ENCODE measurements around the gene CADM1. TPM values are rescaled to one million over a fixed set of nuclear protein-coding genes. Genes with fewer than 3 reads are reported as not detected.

Gene CADM1
- total and polyA plus RNA-seq, 10 of the 15 experiments (the other 5 are each of a cell fraction or from before 2014, with no cell fraction given) = 0.03 to 0.48 (median 0.15) TPM; not detected in 3

DNA sequence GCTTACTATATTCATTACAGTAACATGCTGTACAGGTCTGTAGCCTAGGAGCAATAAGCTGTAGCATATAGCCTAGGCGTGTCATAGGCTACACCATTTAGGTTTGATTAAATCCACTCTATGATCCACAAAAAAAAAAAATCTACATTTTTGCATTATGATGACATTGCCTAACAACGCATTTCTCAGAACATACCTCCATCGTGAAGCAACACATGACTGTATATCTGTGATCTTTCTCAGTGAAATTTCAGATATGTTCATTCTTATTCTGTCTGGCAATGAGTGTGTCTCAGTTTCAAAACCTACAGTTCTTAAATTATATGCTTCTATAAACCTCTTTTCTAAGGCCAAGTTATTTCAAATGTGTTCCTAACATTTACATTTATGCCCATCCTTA is 140.3 kb downstream of the CADM1 start:
- no peaks in the 10 kb centered on the region for H3K9me3 ChIP-seq (replicated peaks; ENCODE audit: control insufficient read depth, insufficient read depth, low read length)
- in situ Hi-C loops (cut with MboI) (no loop called here), intact Hi-C loops (cut with micrococcal nuclease; ENCODE audit: unreplicated experiment) (no loop called here)
- 33% methylated on average over 3 of the region's 3 CpGs for WGBS (ENCODE audit: insufficient coverage, insufficient replicate concordance, low lambda C conversion rate, missing lambda C conversion rate)
- SMC1A ChIA-PET (ENCODE audit: uncharacterized antibody, unreplicated experiment) = no interaction called here
- no peaks in the 10 kb centered on the region for H3K79me2 ChIP-seq (ENCODE audit: control insufficient read depth, insufficient read depth, low read length)
- H4K20me1 ChIP-seq (ENCODE audit: control insufficient read depth, insufficient read depth) = no peaks in the 10 kb centered on the region
- H3K27me3 ChIP-seq (replicated peaks in 1 of 2; ENCODE audit: control insufficient read depth in 2 of 2, insufficient read depth in 2 of 2, low read length in 1 of 2) = no peaks in the 10 kb centered on the region; a peak in 1 of 4 replicates
- no peak overlapping the region for H3K4me2 ChIP-seq (ENCODE audit: control insufficient read depth, insufficient read depth)
- no TSS peak for BruUV-seq (replicated peaks)
- no peak for FAIRE-seq
- H3K4me3 ChIP-seq = no peak overlapping the region
- DNase-seq (ENCODE audit: low read depth, low spot score) = no peak
- no peaks in the 10 kb centered on the region for H3K36me3 ChIP-seq (ENCODE audit: control insufficient read depth in 2 of 2, insufficient read depth in 2 of 2, low read length in 1 of 2)
- no peak for ATAC-seq
- POLR2A ChIA-PET = no interaction called here
- H3K27ac ChIP-seq (ENCODE audit: control insufficient read depth, insufficient read depth) = no peak overlapping the region
- H2AFZ ChIP-seq (ENCODE audit: control insufficient read depth, low read depth, low read length) = no peak overlapping the region
- no peak for TF ChIP-seq SREBF1 (IDR thresholded peaks at IDR 0.05; ENCODE audit: low read length)
- no peak for TF ChIP-seq YY1 (IDR thresholded peaks at IDR 0.05; ENCODE audit: low read depth, low read length)
- no peak for TF ChIP-seq SREBF2 (IDR thresholded peaks at IDR 0.05; ENCODE audit: low read length)
- TF ChIP-seq, protein P1, sequence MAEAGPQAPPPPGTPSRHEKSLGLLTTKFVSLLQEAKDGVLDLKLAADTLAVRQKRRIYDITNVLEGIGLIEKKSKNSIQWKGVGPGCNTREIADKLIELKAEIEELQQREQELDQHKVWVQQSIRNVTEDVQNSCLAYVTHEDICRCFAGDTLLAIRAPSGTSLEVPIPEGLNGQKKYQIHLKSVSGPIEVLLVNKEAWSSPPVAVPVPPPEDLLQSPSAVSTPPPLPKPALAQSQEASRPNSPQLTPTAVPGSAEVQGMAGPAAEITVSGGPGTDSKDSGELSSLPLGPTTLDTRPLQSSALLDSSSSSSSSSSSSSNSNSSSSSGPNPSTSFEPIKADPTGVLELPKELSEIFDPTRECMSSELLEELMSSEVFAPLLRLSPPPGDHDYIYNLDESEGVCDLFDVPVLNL (IDR thresholded peaks at IDR 0.05; ENCODE audit: low read depth, low read length) = no peak
- no peak for TF ChIP-seq GABPA (IDR thresholded peaks at IDR 0.05; ENCODE audit: low read depth)
- CTCF ChIA-PET = no interaction called here
- H3K4me1 ChIP-seq (ENCODE audit: control insufficient read depth, insufficient read depth, low read length) = no peaks in the 10 kb centered on the region
- no peak overlapping the region for H3K9ac ChIP-seq (ENCODE audit: control insufficient read depth, insufficient read depth, low read length)
- RAD21 ChIA-PET (ENCODE audit: unreplicated experiment) = no interaction called here

DNA sequence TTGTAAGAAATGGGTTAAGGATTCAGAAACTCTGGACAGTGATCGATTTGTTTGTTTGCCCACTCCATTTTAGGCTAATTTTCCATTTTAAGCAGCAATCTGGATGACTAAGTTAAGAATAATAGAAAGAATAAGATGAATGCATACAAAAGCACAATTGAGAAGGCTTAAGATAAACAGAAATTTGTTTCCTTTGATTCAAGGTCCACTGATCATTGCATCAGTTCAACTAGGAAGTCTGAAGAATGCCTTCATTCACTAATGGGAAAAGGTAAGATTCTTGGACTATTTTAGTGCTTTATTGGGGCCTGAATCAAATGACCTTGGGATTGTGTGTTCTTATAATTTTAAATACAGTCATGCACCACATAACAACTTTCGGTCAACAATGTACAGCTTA is 140.8 kb downstream of the CADM1 start:
- H2AFZ ChIP-seq (ENCODE audit: control insufficient read depth, low read depth, low read length) = no peak overlapping the region
- POLR2A ChIA-PET = no interaction called here
- no peak overlapping the region for H3K9ac ChIP-seq (ENCODE audit: control insufficient read depth, insufficient read depth, low read length)
- no peaks in the 10 kb centered on the region for H3K36me3 ChIP-seq (ENCODE audit: control insufficient read depth in 2 of 2, insufficient read depth in 2 of 2, low read length in 1 of 2)
- DNase-seq (ENCODE audit: low read depth, low spot score) = no peak
- FAIRE-seq = no peak
- no peaks in the 10 kb centered on the region for H3K4me1 ChIP-seq (ENCODE audit: control insufficient read depth, insufficient read depth, low read length)
- SMC1A ChIA-PET (ENCODE audit: uncharacterized antibody, unreplicated experiment) = no interaction called here
- H4K20me1 ChIP-seq (ENCODE audit: control insufficient read depth, insufficient read depth) = no peaks in the 10 kb centered on the region
- WGBS (ENCODE audit: insufficient coverage, insufficient replicate concordance, low lambda C conversion rate, missing lambda C conversion rate) = 33% methylated on average over 2 of the region's 2 CpGs
- TF ChIP-seq CREB1 (IDR thresholded peaks at IDR 0.05; ENCODE audit: low read depth) (no peak), RBBP5 (conservative IDR thresholded peaks at IDR 0.05) (no peak), CHD2 (IDR thresholded peaks at IDR 0.05; ENCODE audit: borderline replicate concordance, low read depth, low read length) (no peak)
- BruUV-seq (replicated peaks) = no TSS peak
- no peaks in the 10 kb centered on the region; a peak in 1 of 4 replicates for H3K27me3 ChIP-seq (replicated peaks in 1 of 2; ENCODE audit: control insufficient read depth in 2 of 2, insufficient read depth in 2 of 2, low read length in 1 of 2)
- RAD21 ChIA-PET (ENCODE audit: unreplicated experiment) = no interaction called here
- H3K4me3 ChIP-seq = no peak overlapping the region
- no peak overlapping the region for H3K27ac ChIP-seq (ENCODE audit: control insufficient read depth, insufficient read depth)
- H3K4me2 ChIP-seq (ENCODE audit: control insufficient read depth, insufficient read depth) = no peak overlapping the region
- no peak for ATAC-seq
- intact Hi-C loops (cut with micrococcal nuclease; ENCODE audit: unreplicated experiment) = no loop called here
- no peaks in the 10 kb centered on the region for H3K79me2 ChIP-seq (ENCODE audit: control insufficient read depth, insufficient read depth, low read length)
- H3K9me3 ChIP-seq (replicated peaks; ENCODE audit: control insufficient read depth, insufficient read depth, low read length) = no peaks in the 10 kb centered on the region
- in situ Hi-C loops (cut with MboI) = no loop called here
- CTCF ChIA-PET = no interaction called here
